Measurements from ENCODE around the gene AP3D1.
A peak's percentile ranks its signal among the peaks of the same experiment; 100 is the strongest.

Gene AP3D1

GRCh38 chr19:2058570-2059421, 92.6 kb downstream of the AP3D1 start:
- DNase-seq = no peak

- no peak for DNase-seq
Observed at GRCh38 chr19:2057484-2058469, 93.6 kb downstream of the AP3D1 start.

- DNase-seq = no peak
Observed at GRCh38 chr19:2056837-2057192, 94.6 kb downstream of the AP3D1 start.

GRCh38 chr19:2055931-2056836, 95.2 kb downstream of the AP3D1 start:
- DNase-seq = no peak

GRCh38 chr19:2054763-2055162, 96.6 kb downstream of the AP3D1 start:
- no peak for DNase-seq

GRCh38 chr19:2053601-2054389, 97.6 kb downstream of the AP3D1 start:
- DNase-seq = no peak

- peak; percentile 42 for DNase-seq
Observed at GRCh38 chr19:2051773-2052704, 99.3 kb downstream of the AP3D1 start.

- DNase-seq = peak; percentile 94
Observed at GRCh38 chr19:2050991-2051772, 100.2 kb downstream of the AP3D1 start, which contains the start of gene MKNK2. MKNK2 (minus strand) TSS chr19:2051244; CDS start chr19:2050851, 393 bp downstream.
